ENCODE measurements around the gene ABCB1.
"Not testable (repeated sequence)": the region's sequence is repeated elsewhere in the genome, so short reads cannot be mapped to it uniquely, and the experiment has no call there.

Gene ABCB1

DNA sequence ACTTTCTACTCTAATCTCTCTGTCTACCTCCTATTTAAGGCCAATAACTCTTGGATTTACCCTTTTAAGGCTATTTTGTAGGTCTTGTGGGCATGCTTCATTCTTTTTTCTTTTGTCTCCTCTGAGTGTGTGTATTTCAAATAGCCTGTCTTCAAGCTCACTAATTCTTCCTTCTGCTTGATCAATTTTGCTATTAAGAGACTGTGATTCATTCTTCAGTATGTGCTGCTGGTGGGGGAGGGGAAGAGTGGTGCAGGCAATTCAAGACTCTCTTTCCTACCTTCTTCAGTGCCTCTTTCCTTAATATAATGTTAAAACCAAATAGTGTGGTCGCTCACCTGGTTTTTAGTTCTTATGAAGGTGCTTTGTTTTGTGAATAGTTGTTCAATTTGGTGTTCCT lies 20.0 kb downstream of the ABCB1 start:
- in situ Hi-C loops (cut with MboI; ENCODE audit: low sequenced_read_pairs): no loop called here

DNA sequence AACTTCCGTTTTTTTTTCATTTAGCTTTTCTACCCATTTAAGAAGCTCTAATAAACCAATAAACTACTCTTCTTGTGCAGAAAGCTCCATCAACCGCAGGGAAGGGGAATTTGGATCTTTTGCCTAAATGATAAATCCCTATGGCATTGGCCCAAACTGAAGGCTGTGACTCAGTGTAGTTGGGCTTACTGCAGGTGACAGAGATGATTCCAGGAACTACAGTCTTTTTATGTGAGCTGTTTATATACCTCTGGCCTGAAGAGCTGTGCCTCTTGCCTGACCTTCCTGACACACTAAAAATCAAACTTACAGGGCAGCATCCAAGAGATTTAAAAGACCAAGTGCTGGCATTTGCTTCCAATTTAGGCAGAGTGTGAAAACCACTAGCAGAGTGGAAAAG lies 25.2 kb downstream of the ABCB1 start:
- in situ Hi-C loops (cut with MboI; ENCODE audit: low sequenced_read_pairs): no loop called here

DNA sequence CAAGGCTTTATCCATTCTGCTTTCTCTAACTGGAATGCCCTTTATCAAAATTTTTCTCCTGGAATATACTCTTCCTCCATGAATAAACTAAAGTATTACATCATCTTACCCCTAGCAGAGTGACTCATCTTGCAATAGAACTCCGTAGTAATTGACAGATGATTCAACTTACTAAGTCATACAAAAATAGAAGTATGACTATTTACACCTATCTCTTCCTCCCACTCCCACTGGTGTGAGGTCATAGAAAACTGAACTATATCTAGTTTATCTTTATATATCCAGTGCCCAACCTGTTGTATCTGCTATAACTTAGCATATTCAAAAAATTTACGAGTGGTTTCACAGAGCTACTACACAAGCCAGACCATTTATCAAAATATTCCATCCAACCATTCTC lies 26.1 kb downstream of the ABCB1 start:
- in situ Hi-C loops (cut with MboI; ENCODE audit: low sequenced_read_pairs): no loop called here

DNA sequence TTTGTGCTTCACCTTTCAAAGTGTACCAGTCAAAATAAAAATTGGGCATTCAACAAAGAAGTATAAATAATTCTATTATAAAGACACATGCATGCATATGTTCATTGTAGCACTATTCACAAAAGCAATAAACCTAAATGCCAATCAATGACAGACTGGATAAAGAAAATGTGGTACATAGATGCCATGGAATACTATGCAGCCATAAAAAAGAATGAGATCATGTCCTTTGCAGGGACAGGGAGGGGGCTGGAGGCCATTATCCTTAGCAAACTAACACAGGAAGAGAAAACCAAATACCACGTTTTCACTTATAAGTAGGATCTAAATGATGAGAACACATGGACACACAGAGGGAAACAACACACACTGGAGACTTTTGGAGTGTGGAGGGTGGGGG lies 28.2 kb downstream of the ABCB1 start:
- in situ Hi-C loops (cut with MboI; ENCODE audit: low sequenced_read_pairs): not testable (repeated sequence)

DNA sequence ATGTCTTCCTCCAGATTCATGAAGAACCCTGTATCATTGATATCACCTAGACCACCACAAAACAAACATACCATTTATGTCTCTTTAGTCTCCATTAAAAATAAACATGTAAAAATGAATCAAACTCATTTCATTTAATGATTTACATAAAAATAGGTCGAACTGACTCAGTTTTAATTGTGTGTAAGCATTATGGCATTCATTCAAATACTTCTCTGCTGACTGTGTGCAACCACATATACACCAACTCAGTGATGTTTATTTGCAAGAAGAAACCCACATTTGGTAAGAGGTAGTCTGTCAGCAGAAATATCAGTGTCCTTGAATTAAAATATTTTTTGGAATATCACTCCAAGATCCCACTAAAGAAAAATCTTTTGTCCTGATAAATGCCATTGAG lies 30.5 kb downstream of the ABCB1 start:
- in situ Hi-C loops (cut with MboI; ENCODE audit: low sequenced_read_pairs): no loop called here

DNA sequence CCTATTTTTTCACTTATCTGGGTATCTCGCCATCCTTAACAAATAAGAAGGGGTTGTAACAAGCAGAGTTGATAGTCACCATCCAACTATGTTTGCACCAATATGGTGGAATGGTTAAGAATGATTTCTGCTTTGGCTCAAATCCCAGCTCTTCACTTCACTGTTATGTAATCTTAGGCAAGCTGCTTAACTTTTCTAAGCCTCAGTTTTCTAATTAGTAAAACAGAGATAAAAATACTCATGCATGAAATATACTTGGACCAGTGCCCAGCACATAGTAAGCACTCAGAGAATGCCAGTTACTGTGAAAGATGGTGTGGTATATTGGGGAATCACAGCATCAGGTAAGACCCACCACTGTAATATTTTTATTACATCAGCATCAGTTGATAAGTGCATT lies 33.6 kb downstream of the ABCB1 start:
- in situ Hi-C loops (cut with MboI; ENCODE audit: low sequenced_read_pairs): no loop called here

DNA sequence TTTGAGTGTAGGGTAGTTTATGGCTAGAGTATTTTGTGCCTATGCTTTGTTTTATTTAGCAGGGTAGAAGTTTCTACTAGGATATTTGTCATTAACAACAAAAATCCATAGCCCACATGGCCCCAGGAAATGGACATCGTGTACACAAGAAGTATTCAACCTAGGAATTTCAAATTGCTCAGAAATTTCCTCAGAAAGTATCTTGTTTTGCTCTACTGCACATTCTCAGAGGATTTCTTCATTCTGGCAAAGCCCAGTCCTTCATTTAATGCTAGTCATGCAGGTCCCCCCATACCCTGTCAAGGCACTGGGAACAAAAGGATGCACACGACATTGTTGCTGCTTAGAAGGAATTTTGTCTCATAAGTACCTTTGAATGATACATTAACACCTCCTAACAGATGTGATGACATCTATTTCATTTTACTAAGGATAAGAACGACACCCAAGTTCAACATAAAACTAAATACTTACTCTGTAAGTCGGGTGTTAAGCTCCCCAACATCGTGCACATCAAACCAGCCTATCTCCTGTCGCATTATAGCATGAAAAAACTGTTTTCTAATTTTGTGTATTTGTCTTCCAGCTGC lies 34.3 kb downstream of the ABCB1 start:
- in situ Hi-C loops (cut with MboI; ENCODE audit: low sequenced_read_pairs): no loop called here

DNA sequence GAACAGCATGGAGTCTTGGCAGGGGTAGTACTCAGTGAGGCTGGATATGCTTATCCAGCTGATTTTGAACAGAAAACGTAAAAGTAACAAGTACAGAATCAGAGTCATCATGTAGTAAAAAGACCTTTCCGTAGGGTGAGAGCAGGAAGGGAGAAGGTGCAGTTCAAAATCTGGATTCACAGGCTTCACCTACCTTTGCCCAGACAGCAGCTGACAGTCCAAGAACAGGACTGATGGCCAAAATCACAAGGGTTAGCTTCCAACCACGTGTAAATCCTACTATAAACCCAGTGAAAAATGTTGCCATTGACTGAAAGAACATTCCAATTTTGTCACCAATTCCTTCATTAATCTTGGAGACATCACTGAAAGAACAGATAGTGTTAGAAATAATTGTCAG lies 34.8 kb downstream of the ABCB1 start:
- in situ Hi-C loops (cut with MboI; ENCODE audit: low sequenced_read_pairs): no loop called here

DNA sequence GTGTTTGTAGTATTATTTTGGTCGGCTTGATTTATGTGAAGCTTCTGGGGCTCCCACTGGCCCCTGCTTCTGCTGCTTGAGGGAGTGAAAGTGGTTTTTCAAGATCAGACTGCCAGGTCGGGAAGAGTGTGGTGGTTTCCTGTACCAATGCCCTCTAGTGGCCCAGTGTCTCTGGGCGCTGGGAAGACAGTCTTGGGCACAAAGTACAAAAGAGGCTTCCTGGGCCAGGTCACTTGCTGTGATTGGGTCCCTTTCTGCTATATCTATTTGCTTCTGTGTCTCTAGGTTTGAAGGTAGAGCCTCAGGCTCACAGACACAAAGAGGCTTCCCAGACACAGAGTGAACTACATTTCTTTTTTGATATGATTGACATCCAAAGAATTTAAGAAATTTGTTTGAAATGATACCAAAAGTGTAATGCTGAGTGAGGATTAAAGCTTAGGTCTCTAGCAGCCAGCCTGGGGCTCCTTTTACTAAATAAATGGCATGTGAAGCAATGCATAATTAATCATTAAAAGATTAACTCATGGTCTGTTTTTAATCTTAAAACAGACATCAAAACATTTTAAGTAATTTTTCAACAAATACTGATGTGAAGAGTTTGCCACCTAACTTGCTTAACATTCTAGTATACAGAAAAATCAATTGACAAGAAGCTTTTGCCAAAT lies 36.3 kb downstream of the ABCB1 start:
- in situ Hi-C loops (cut with MboI; ENCODE audit: low sequenced_read_pairs): no loop called here

DNA sequence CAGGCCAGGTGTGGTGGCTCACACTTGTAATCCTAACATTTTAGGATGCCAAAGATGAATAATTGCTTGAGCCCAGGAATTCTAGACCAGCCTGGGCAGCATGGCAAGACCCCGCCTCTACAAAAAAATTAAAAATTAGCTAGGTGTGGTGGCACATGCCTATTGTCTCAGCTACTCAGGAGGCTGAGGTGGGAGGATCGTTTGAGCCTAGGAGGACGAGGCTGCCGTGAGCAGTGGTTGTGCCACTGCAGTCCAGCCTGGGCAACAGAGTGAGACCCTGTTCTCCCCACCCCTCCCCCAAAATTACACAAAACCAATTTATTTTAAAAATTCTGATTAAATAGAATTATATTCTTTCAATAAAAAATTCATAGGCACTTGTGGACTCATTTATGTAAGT lies 39.0 kb downstream of the ABCB1 start:
- in situ Hi-C loops (cut with MboI; ENCODE audit: low sequenced_read_pairs): no loop called here

DNA sequence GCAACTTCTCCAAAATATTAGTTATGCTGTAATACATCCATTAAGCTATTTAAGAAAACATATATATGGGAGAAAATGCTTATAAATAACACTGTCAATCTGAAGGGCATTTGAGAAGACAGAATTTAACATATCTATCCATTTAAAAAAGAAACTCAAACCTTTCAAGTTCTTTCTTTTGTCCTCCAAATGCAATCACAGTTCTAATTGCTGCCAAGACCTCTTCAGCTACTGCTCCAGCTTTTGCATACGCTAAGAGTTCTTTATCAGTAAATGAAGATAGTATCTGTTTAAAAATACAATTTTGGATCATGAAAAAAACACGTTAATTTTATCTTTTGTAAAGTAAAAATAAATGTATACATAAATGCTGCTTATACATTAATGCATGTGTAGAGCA lies 39.6 kb downstream of the ABCB1 start:
- in situ Hi-C loops (cut with MboI; ENCODE audit: low sequenced_read_pairs): no loop called here

DNA sequence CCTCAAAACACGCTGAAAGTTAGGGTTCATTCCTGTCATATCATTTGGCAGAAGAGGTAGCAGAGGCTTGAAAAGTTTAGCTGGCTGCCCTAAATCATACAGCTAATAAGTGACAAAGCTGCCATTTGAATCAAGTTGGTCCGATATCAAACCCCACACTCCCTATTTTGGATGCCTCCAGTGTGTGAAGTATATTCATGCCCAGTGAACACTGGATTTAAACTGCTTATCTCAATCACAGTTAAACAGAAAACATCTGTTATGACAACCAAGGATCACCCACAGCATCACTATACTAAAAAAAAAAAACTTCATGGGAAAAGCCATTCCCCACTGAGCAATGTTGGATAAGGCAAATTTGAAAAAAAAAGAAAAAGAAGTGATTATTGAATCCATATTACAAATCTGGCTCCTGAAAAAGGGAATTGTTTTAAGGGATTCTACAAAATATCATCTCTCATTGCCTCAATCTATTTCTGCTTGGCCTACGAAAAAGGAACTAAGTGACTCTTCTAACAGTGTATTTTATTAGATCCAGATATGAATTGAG lies 48.3 kb downstream of the ABCB1 start:
- in situ Hi-C loops (cut with MboI; ENCODE audit: low sequenced_read_pairs): no loop called here

DNA sequence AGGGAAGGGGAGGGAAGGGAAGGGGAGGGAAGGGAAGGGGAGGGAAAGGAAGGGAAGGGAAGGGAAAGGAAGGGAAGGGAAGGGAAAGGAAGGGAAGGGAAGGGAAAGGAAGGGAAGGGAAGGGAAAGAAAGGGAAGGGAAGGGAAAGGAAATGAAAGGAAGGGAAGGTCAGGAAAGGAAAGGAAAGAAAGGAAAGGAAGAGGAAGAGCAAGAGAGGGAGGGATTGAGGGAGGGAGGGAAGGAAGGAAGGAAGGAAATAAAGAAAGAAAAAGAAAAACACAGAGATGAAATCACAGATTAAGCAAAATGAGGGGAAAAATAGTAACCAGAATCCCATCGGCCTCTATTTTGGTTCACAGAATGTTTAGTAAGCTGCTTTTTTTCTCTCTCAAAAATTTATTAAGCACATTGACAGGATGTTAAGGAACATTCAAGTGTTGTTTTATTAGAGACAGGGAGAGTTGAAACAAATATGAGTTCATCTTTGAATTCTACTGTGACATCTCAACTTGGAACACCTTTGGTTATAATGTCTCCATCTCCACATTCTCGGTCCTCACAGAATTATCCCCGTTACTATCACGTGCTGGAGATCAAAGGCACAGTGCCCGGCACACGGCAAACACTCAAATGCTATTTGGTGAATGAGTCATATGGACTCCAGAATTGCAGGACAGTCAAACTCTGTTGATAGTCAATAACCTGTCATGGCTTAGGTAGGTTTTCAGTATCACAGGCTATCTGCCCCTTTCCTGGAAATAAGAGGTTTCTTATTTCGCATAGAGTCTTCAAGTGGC lies 52.4 kb downstream of the ABCB1 start:
- in situ Hi-C loops (cut with MboI; ENCODE audit: low sequenced_read_pairs): no loop called here

DNA sequence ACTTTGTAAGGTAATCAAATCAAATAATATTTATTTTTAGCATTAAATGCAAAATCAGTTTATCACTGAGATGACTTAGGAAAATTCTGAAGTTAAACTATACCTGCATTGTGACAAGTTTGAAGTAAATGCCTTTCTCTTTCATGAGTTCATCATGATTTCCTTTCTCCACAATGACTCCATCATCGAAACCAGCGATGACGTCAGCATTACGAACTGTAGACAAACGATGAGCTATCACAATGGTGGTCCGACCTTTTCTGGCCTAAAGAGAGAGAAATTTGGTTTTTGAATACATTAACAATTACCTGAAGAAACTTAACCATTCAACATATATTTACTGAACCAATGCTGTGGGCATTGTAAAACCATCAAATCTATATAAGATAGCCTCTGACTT lies 54.9 kb downstream of the ABCB1 start:
- in situ Hi-C loops (cut with MboI; ENCODE audit: low sequenced_read_pairs): no loop called here

DNA sequence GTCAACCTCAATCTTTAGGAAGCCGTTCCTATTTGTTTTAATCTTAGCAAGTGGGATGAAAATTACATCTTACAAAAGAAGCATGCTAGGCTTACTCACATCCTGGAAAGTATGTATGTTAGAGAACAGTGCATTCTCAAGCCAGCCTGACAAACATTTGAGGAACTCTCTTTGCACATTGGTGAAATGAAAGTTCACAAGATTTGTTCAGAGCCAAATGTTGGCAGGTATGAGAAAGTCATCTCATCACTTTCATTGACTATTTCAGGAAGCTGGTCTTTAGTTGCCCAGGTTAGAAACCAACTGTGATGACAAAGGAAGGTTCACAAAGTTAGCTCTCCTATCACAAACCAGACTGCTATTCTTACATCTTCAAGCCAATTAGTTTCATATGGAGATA lies 57.1 kb downstream of the ABCB1 start:
- in situ Hi-C loops (cut with MboI; ENCODE audit: low sequenced_read_pairs): no loop called here

DNA sequence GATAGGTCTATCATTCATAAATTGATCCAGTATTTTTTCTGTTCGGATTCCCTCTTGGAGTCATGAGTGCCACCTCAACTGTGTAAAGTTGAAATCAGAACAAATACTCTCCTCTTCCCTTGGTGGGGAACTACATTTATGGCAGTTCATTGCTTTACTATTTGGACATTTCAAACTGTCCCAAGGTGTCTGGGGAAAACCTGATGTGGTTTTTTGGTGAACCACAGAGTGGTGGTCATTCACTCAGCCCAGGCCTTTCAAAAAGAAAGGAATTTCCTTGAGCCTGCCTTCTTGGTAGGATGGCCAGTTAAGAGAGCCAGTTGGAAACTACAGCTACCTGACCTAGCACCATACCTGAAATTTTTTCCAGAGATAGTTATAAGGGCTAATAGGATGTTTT lies 59.0 kb downstream of the ABCB1 start:
- in situ Hi-C loops (cut with MboI; ENCODE audit: low sequenced_read_pairs): no loop called here

DNA sequence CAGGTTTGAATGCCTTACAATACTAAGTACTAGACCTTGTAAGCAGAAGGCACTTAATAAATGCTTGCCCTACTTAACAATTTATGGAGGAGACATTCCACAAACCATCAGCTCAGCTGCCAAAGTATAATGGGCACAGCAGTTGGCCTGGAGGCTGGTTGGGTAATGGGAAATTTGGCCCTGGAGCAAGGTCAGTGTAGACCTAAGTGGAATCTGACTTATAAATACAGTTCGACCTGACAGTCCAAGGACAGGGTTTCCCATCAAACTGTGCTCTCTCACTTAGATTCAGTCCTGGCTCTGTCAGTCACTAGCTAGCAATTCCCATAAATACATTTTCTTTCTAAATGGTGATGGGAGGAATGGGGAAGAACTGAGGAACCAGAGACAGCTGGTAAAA lies 62.6 kb downstream of the ABCB1 start:
- in situ Hi-C loops (cut with MboI; ENCODE audit: low sequenced_read_pairs): no loop called here

DNA sequence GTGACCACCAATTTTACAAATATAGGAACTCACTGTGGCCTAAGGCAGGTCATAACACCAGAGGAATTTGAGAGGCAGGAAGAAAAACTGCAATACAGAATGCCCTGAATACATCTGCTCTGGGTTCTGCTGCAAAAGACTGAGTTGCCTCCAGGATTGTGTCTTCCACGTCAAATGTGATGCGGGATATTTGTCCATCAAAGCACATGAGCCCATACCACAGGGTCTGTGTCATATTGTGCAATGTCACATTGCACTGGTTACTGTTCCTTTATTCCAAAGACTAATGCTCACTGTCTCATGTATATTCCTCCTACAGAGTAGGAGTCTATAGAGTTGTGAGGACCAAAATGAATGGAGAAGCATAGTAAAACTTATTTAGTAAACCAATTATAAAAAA lies 66.6 kb downstream of the ABCB1 start:
- in situ Hi-C loops (cut with MboI; ENCODE audit: low sequenced_read_pairs): no loop called here

DNA sequence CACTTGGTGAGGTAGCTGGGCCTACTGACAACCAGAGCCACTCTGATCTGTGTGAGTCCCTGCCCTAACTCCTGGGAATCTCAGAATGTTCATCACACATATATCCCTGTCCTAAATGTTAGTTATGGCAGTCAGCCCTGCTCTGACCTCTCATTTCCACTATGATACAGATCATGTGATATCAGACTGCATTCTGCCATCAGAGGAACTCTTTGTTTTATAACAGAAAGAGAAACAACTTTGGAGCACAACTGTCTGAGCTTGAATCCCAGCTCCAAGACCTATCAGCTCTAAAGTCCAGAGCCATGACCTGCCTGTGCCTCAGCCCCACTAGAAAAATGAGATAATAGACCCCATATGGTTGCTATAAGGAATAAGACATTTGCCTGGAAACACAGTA lies 70.6 kb downstream of the ABCB1 start:
- in situ Hi-C loops (cut with MboI; ENCODE audit: low sequenced_read_pairs): no loop called here

DNA sequence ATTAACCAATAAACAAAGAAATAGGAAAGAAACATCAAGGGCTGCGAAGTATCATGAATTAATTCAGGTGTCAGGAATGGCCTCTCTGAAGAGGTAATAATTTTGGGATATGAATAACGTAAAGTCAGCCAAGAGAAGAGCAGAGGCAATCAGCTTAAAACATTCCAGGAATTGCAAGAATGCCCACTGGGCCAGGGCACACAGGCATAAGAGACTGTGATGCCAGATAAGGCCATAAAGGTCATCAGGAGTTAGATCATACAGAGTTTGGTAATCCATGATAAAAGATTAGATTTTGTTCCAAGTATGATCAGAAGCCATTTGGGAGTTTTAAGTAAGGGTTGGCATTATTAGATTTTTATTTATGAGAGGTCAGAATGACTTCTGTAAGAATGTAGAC lies 72.0 kb downstream of the ABCB1 start:
- in situ Hi-C loops (cut with MboI; ENCODE audit: low sequenced_read_pairs): no loop called here

DNA sequence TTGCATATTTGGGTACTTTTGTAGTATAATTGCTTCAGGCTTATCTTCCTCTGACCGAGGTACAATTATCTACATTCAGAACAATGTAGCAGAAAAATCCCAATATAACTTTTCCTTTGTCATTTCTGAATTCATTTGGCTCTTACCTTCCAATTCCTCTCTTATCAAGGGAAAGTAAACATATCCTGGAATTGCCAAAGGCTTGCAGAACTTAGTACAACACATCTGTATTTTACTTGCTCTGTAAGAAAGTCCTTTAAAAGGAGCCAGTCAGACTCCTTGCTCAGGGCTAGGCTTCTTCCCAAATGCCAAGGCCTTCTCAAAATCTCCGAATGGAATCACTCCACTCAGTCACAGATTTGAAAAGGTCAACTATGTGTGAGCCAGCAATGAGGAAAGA lies 81.9 kb downstream of the ABCB1 start:
- in situ Hi-C loops (cut with MboI; ENCODE audit: low sequenced_read_pairs): no loop called here

DNA sequence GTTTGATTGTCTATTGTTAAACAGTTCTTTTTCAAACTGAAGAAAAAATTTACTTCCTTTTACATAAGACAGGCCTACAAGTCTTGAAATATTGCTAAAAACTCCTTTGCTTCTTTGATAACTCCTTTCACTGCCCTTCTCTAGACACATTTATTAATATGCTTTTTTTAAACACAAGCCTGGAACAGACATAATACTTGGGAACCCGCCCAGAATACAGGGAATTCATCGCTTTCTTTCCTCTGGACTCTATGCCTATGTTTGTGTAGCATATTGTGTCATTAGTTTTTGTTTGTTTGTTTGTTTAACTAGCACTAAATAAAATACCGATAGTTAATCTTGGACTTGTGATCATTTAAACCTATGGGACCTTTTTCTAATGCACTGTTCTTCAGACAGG lies 82.8 kb downstream of the ABCB1 start:
- in situ Hi-C loops (cut with MboI; ENCODE audit: low sequenced_read_pairs): no loop called here

Measured in HL-60/S4 treated with phorbol 12-myristate 13-acetate at 8.2 ng/mL for 4 days and 3 days (cell line).